ENCODE results near the gene RNASEH1. TPM values are rescaled to one million over a fixed set of nuclear protein-coding genes. Genes with fewer than 3 reads are reported as not detected.

RNASEH1 gene, protein sequence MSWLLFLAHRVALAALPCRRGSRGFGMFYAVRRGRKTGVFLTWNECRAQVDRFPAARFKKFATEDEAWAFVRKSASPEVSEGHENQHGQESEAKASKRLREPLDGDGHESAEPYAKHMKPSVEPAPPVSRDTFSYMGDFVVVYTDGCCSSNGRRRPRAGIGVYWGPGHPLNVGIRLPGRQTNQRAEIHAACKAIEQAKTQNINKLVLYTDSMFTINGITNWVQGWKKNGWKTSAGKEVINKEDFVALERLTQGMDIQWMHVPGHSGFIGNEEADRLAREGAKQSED
- total RNA-seq (30.3 TPM), polyA plus RNA-seq (10 to 100 TPM; 29.7 to 33.2 (median 31.8) TPM)

DNA sequence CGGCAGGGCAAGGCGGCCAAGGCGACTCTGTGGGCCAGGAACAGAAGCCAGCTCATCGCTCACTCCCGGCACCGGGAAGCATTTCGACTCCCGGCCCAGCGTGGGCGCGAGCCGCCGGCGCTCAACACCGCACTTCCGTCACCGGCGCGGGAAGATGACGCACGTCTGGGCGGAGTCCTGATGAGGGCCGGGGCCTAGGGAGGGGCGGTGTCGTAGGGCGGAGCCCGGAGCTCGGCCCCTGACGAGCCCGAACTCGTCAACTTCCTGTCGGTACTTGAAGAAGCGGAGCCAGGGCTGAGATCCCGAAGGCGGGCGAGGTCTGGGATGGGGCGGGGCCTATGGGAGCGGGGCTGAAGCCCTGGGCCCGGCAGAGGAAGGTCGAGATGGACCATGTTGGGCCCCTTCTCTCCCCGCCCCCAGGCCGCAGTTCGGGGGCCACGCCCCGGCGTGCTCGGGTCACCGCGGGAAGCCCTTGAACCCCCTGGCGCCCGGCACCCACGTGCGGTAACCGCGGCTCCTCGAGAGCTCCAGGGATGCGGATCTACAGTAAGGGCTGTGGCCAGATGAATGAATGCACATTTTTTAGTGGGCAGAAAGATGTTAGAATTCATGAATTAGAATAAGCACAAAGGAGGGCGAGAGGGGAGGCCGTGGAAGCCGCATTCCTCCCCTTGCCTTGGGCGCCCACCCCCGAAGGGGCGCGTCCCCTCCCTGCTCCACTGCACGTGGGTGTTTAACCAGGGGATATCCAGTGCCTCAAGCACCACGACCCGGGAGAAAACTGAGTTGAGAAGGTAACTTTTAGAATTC lies at the start of gene RNASEH1:
RNASEH1 (minus strand) TSS at position 129 of the 810 bp plus-strand sequence; CDS start at position 56, 73 bp downstream.
- Mint-ChIP-seq H3K9me3 (no peaks in the 10 kb centered on the region), H3K4me3 (peak within 1 kb of the TSS; percentile 92 to 99 (median 94)), H3K27me3 (no peaks in the 10 kb centered on the region), H3K36me3 (peaks cover 30% of the 10 kb centered on the region), H3K4me1 (peaks cover 15 to 55% (median 28%) of the 10 kb centered on the region in 4 donors), H3K27ac (peak within 1 kb of the TSS; percentile 93 to 96 (median 95))
- Histone ChIP-seq H3K4me1 (ENCODE audit: control insufficient read depth, insufficient read depth, low read length, poor library complexity, severe bottlenecking) (peaks cover 19% of the 10 kb centered on the region), H3K4me3 (ENCODE audit: low read depth, low read length) (peak within 1 kb of the TSS; percentile 94), H3K27me3 (ENCODE audit: control insufficient read depth, insufficient read depth, low read length) (no peaks in the 10 kb centered on the region), H3K27ac (ENCODE audit: insufficient read depth, low read length, poor library complexity, severe bottlenecking) (peak within 1 kb of the TSS; percentile 93), H3K36me3 (ENCODE audit: control insufficient read depth, insufficient read depth, low read length) (peaks cover 31% of the 10 kb centered on the region), H3K9me3 (ENCODE audit: control insufficient read depth in 2 of 2, low read length in 2 of 2) (no peaks in the 10 kb centered on the region)
- ATAC-seq (ENCODE audit: low read depth in 2 of 2) (peak; percentile 97 to 98), DNase-seq (peak; percentile 97 to 98 (median 98))

DNA sequence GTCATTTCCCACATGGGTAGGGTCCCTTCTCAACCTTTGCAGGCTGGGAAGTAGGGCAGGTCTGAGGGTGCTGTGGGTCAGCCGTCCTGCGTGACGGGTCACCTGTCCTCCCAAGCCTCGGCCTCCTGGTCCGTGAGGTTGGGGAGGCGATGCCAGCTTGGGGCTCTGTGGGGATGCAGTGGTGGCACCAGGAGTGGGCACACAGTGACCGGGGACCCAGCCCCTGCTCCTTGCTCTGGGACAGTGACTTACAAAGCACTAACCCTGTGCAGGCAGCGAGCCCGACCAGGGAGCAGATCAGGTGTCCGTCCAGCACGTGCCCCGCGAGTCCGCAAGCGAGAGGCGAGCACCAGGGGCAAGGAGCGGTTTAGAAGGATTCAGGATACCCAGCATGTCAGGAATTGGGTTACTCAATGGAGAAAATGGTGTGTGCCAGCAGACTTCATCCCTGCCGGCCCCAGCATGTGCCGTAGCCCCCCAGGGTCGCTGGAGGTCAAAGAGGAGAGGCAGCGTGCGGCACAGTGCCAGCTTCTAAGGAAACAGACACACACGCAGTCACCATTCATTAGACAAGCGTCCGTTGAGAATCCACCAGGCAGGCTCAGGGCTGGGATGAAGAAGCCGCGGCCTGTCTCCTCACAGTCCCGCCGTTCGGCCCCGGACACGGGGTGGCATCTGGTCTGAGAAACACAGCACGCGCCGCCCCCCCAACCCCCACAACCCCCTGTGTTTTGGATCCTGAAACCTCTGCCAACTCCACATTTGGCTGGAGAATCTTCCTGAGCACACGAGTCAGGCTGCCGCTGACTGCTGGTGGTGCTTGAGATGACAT lies 48.5 kb upstream of the RNASEH1 start:
- Histone ChIP-seq H3K27me3 (ENCODE audit: control insufficient read depth, insufficient read depth, low read length) (no peaks in the 10 kb centered on the region), H3K36me3 (ENCODE audit: control insufficient read depth, insufficient read depth, low read length) (no peaks in the 10 kb centered on the region), H3K4me1 (ENCODE audit: control insufficient read depth, insufficient read depth, low read length, poor library complexity, severe bottlenecking) (peaks cover 5% of the 10 kb centered on the region), H3K27ac (ENCODE audit: insufficient read depth, low read length, poor library complexity, severe bottlenecking) (no peak overlapping the region), H3K9me3 (ENCODE audit: control insufficient read depth in 2 of 2, low read length in 2 of 2) (no peaks in the 10 kb centered on the region), H3K4me3 (ENCODE audit: low read depth, low read length) (no peak overlapping the region)
- ATAC-seq (ENCODE audit: low read depth in 2 of 2) = no peak
- H3K9me3 Mint-ChIP-seq = no peaks in the 10 kb centered on the region
- H3K36me3 Mint-ChIP-seq = no peaks in the 10 kb centered on the region
- DNase-seq = no peak
- peaks cover 0 to 26% (median 7%) of the 10 kb centered on the region in 4 donors for H3K4me1 Mint-ChIP-seq
- H3K27me3 Mint-ChIP-seq = peaks cover 5% of the 10 kb centered on the region
- H3K4me3 Mint-ChIP-seq = no peak overlapping the region
- no peak overlapping the region for H3K27ac Mint-ChIP-seq

DNA sequence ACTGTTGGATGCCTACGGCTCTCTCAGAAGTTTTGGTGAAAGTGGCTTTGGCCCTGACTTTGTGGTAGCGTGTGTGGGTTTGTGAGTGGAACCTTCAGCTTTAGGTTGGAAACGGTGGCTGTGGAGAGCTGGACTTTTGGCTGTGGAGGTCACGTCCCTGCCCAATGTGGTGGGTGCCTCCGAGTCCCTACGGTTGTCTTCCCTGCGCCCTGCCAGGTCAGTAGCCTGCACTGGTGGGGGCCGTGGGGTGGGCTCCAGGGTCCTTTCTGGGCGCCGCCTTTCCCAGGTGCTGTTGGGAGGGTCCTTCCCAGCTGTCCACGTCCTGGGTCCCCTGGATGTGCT lies 47.9 kb upstream of the RNASEH1 start:
- no peak overlapping the region for H3K27ac ChIP-seq (ENCODE audit: insufficient read depth, low read length, poor library complexity, severe bottlenecking)
- Mint-ChIP-seq H3K9me3 (no peaks in the 10 kb centered on the region), H3K27me3 (peaks cover 5% of the 10 kb centered on the region), H3K4me3 (peak overlapping the region in 1 of 4 donors; percentile 80), H3K4me1 (peaks cover 0 to 26% (median 7%) of the 10 kb centered on the region in 4 donors), H3K36me3 (no peaks in the 10 kb centered on the region), H3K27ac (no peak overlapping the region)
- no peaks in the 10 kb centered on the region for H3K27me3 ChIP-seq (ENCODE audit: control insufficient read depth, insufficient read depth, low read length)
- no peak overlapping the region for H3K4me3 ChIP-seq (ENCODE audit: low read depth, low read length)
- no peaks in the 10 kb centered on the region for H3K9me3 ChIP-seq (ENCODE audit: control insufficient read depth in 2 of 2, low read length in 2 of 2)
- no peak for DNase-seq
- ATAC-seq (ENCODE audit: low read depth in 2 of 2) = no peak
- H3K4me1 ChIP-seq (ENCODE audit: control insufficient read depth, insufficient read depth, low read length, poor library complexity, severe bottlenecking) = peaks cover 5% of the 10 kb centered on the region
- H3K36me3 ChIP-seq (ENCODE audit: control insufficient read depth, insufficient read depth, low read length) = no peaks in the 10 kb centered on the region

DNA sequence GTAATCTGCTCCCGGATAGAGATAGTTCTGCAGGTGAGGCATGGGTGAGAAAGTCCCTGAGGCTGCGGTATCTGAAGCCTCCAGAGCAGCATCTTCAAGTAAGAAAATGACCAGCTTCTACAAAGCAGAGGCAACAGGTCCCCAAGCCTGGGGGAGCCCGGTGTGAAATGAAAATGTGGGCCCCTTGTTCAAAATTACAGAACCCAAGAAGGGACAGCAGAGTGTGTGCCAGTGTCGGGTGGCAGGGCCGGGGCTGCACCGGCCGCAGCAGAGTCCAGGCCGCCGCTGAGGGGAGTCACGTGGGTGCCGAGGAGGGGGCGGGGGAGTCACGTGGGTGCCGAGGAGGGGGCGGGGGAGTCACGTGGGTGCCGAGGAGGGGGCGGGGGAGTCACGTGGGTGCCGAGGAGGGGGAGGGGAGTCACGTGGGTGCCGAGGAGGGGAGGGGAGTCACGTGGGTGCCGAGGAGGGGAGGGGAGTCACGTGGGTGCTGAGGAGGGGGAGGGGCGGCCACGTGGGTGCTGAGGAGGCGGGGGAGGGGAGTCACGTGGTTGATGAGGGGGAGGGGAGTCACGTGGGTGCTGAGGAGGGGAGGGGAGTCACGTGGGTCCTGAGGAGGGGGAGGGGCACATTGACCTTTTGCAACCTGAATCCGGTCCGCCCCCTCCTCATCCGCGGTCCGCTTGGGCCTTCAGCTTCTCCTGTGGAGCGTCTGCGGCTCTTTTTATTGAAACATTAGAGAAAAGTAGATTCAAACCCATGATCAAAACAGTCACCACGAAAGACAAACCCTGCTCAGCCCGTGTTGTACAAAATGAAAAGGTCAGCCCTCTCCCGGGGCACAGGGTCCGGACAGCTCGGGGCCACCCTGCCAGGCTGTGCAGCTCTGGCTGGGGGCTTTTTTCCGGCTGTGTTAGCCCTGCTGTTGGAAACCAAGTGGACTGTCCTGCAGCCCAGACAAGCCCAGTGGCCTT lies 47.1 kb upstream of the RNASEH1 start:
- Histone ChIP-seq H3K27me3 (ENCODE audit: control insufficient read depth, insufficient read depth, low read length) (no peaks in the 10 kb centered on the region), H3K27ac (ENCODE audit: insufficient read depth, low read length, poor library complexity, severe bottlenecking) (no peak overlapping the region), H3K36me3 (ENCODE audit: control insufficient read depth, insufficient read depth, low read length) (no peaks in the 10 kb centered on the region), H3K9me3 (ENCODE audit: control insufficient read depth in 2 of 2, low read length in 2 of 2) (no peaks in the 10 kb centered on the region), H3K4me3 (ENCODE audit: low read depth, low read length) (no peak overlapping the region), H3K4me1 (ENCODE audit: control insufficient read depth, insufficient read depth, low read length, poor library complexity, severe bottlenecking) (peaks cover 5% of the 10 kb centered on the region)
- H3K9me3 Mint-ChIP-seq = no peaks in the 10 kb centered on the region
- H3K4me3 Mint-ChIP-seq = peak overlapping the region in 2 of 4 donors; percentile 84 to 88
- H3K4me1 Mint-ChIP-seq = peaks cover 0 to 25% (median 7%) of the 10 kb centered on the region in 4 donors
- peak overlapping the region in 2 of 3 donors; percentile 90 for H3K27ac Mint-ChIP-seq
- DNase-seq = no peak
- H3K27me3 Mint-ChIP-seq = peaks cover 5% of the 10 kb centered on the region
- no peak for ATAC-seq (ENCODE audit: low read depth in 2 of 2)
- no peaks in the 10 kb centered on the region for H3K36me3 Mint-ChIP-seq

DNA sequence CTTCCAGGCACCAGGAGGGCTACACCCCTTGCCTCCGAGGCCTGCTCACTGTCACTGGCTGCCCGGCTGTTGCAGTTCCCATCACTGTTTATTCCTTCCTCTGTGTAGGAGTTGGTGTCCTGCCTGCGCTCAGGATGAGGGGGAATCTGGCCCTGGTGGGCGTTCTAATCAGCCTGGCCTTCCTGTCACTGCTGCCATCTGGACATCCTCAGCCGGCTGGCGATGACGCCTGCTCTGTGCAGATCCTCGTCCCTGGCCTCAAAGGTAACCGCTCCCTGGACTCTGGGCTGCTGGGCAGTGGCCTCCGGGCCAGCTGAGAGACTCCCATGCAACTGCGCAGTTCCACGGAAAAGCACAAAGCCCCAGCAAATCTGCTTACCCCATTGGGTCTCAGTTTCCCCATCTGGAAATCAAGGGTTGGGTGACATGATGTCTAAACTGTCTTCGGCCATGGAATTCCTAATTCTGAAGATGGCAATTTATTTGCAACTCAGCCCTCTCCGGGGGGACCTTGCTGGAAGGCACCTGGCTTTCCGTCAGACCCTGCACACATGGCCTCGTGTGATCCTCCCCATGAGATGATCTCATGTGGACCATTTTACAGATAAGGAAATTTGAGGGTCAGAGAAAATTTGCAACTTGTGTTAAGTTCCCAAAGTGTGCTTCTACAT lies 46.2 kb upstream of the RNASEH1 start:
- H3K36me3 Mint-ChIP-seq = no peaks in the 10 kb centered on the region
- H3K4me1 Mint-ChIP-seq = peaks cover 0 to 19% (median 7%) of the 10 kb centered on the region in 4 donors
- Histone ChIP-seq H3K36me3 (ENCODE audit: control insufficient read depth, insufficient read depth, low read length) (no peaks in the 10 kb centered on the region), H3K4me3 (ENCODE audit: low read depth, low read length) (no peak overlapping the region), H3K27ac (ENCODE audit: insufficient read depth, low read length, poor library complexity, severe bottlenecking) (no peak overlapping the region), H3K27me3 (ENCODE audit: control insufficient read depth, insufficient read depth, low read length) (no peaks in the 10 kb centered on the region), H3K9me3 (ENCODE audit: control insufficient read depth in 2 of 2, low read length in 2 of 2) (no peaks in the 10 kb centered on the region), H3K4me1 (ENCODE audit: control insufficient read depth, insufficient read depth, low read length, poor library complexity, severe bottlenecking) (peaks cover 5% of the 10 kb centered on the region)
- no peaks in the 10 kb centered on the region for H3K9me3 Mint-ChIP-seq
- no peak for DNase-seq
- H3K27me3 Mint-ChIP-seq = peaks cover 5% of the 10 kb centered on the region
- H3K27ac Mint-ChIP-seq = no peak overlapping the region
- no peak overlapping the region for H3K4me3 Mint-ChIP-seq
- ATAC-seq (ENCODE audit: low read depth in 2 of 2) = no peak

DNA sequence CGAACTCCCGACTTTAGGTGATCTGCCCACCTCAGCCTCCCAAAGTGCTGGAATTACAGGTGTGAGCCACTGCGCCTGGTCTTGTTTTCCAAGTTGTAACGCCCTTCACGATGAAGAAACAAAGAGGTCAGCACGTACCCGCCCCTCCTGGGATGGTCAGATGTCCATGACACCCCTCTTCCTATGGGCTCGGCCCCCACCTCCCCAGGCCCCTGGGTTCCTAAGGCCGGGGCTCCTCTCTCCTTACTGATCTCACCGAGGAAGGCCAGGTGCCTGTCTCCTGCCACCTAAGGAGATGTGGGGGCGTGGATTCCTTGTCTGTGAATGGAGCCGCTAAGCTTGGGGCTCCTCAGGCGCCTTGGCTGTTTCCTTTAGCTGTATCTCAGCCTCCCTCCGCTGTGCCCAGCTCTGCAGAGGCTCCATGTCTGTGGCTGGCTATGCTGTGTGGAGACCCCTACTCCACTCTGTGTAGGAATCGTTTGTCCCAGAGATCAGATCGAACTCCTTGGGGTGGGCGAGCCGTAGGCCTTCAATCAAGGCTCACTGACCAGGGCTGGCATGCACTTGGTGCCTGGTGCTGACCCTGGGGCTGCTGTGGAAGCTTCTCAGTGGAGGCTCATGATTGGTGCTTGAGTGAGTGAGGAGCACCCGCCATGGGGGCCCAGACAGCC lies 45.5 kb upstream of the RNASEH1 start:
- Mint-ChIP-seq H3K4me3 (no peak overlapping the region), H3K4me1 (peaks cover 0 to 15% (median 4%) of the 10 kb centered on the region in 4 donors), H3K27ac (no peak overlapping the region), H3K9me3 (no peaks in the 10 kb centered on the region), H3K36me3 (no peaks in the 10 kb centered on the region), H3K27me3 (peaks cover 5% of the 10 kb centered on the region)
- no peak for ATAC-seq (ENCODE audit: low read depth in 2 of 2)
- DNase-seq = no peak
- Histone ChIP-seq H3K9me3 (ENCODE audit: control insufficient read depth in 2 of 2, low read length in 2 of 2) (no peaks in the 10 kb centered on the region), H3K4me3 (ENCODE audit: low read depth, low read length) (no peak overlapping the region), H3K27ac (ENCODE audit: insufficient read depth, low read length, poor library complexity, severe bottlenecking) (no peak overlapping the region), H3K27me3 (ENCODE audit: control insufficient read depth, insufficient read depth, low read length) (no peaks in the 10 kb centered on the region), H3K36me3 (ENCODE audit: control insufficient read depth, insufficient read depth, low read length) (no peaks in the 10 kb centered on the region), H3K4me1 (ENCODE audit: control insufficient read depth, insufficient read depth, low read length, poor library complexity, severe bottlenecking) (peaks cover 5% of the 10 kb centered on the region)
